ENCODE results near the gene NTRK2. TPM values are rescaled to one million over a fixed set of nuclear protein-coding genes. Genes with fewer than 3 reads are reported as not detected.

NTRK2 gene
- total and polyA plus RNA-seq, 2 experiments from 2014 or later: 0.03 TPM; not detected in 1

- Mint-ChIP-seq H3K27me3 (ENCODE audit: insufficient read depth, low read depth, poor library complexity) (peaks cover 2% of the 10 kb centered on the region), H3K27ac (no peak overlapping the region), H3K36me3 (ENCODE audit: low read depth) (no peaks in the 10 kb centered on the region), H3K4me3 (no peak overlapping the region), H3K9me3 (no peaks in the 10 kb centered on the region), H3K4me1 (no peaks in the 10 kb centered on the region)
- H3K79me2 ChIP-seq (replicated peaks; ENCODE audit: insufficient read depth): no peaks in the 10 kb centered on the region
- no peaks in the 10 kb centered on the region for H3K36me3 ChIP-seq (ENCODE audit: insufficient read depth)
- H3K27ac ChIP-seq (ENCODE audit: low read depth): no peak overlapping the region
- no peaks in the 10 kb centered on the region for H3K4me1 ChIP-seq (ENCODE audit: insufficient read depth)
- H3K4me3 ChIP-seq: no peak overlapping the region
- H2AFZ ChIP-seq: no peak overlapping the region
- no peaks in the 10 kb centered on the region for H3K9me2 ChIP-seq (ENCODE audit: insufficient read depth)
- DNase-seq (ENCODE audit: low spot score) (no peak), ATAC-seq (no peak)
- no peaks in the 10 kb centered on the region for H3F3A ChIP-seq (replicated peaks; ENCODE audit: low read depth)
- no peak overlapping the region for H3K4me2 ChIP-seq
- no peaks in the 10 kb centered on the region for H4K20me1 ChIP-seq (replicated peaks; ENCODE audit: insufficient read depth)
- TF ChIP-seq CREB1 (CRISPR knock-in tag; IDR thresholded peaks at IDR 0.05; ENCODE audit: low read depth): no peak
- TF ChIP-seq ETS1 (IDR thresholded peaks at IDR 0.05): no peak
- no peak for TF ChIP-seq EZH2 (IDR thresholded peaks at IDR 0.05; ENCODE audit: low read depth, unreplicated experiment)
- TF ChIP-seq ZNF114 (CRISPR knock-in tag; IDR thresholded peaks at IDR 0.05): no peak
- TF ChIP-seq JUNB (IDR thresholded peaks at IDR 0.05; ENCODE audit: unreplicated experiment): no peak
- no peak for TF ChIP-seq ZNF462 (CRISPR knock-in tag; IDR thresholded peaks at IDR 0.05)
- TF ChIP-seq ZNF331 (CRISPR knock-in tag; IDR thresholded peaks at IDR 0.05; ENCODE audit: low read depth): no peak
- H3K27me3 ChIP-seq (ENCODE audit: insufficient read depth): no peaks in the 10 kb centered on the region
Measured at GRCh38 chr9:84993105-84993504, 323.6 kb downstream of the NTRK2 start.

All from GM23338 (cell line).